SH-SY5Y (cell line): ENCODE results near the gene VLDLR.

Experiments
- GATA2 ChIP-seq: IDR thresholded peaks from 2 replicates; pipeline ENCODE4 v1.6.1; 2011; ENCODE audit warnings: mild to moderate bottlenecking, low read depth, low read length
- GATA3 ChIP-seq: IDR thresholded peaks from 2 replicates; pipeline ENCODE4 v1.6.1; 2011; ENCODE audit warnings: low read depth, mild to moderate bottlenecking, low read length, moderate library complexity

Gene VLDLR

DNA sequence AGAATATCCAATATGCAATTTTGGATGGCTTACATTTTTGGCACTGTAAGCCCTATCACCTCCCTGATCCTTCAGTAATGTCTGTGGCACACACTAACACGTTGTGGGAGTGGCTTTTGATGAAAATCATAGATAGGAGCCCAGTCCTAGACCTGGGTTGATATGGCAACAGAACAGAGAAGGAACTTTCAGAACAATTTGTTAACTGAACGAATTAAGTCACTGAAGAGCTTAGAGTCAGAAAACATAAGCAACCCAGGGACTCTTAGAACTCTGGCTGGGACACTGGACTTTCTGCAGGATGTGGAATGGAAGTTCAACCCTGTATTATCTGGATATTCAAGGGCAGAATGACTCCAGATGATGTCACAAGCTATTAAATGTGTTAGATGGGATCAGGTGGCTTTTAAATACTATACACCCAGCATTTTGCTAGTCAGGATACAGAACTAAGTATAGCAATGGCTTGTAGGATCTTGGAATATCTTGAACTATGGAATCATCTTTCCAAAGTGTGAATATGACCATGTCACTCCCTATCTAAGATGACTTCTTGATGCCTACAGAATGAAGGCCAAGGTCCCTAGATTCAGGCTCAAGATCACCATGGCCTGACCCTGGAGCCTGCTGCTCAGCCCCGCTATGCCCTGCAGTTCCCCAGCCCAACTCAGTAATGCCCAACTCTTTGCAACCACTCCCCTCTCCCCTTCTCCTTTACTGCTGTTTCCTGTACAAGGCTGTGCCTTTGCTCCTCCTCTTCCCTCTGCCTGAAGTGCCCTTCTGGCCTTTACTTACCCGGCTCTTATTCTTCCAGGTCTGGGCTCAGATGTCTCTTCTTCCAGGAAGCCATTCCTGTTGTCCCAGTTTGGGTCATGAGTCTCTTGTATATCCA, 42.8 kb downstream of the VLDLR start:
- TF ChIP-seq GATA2 (no peak), GATA3 (no peak)

DNA sequence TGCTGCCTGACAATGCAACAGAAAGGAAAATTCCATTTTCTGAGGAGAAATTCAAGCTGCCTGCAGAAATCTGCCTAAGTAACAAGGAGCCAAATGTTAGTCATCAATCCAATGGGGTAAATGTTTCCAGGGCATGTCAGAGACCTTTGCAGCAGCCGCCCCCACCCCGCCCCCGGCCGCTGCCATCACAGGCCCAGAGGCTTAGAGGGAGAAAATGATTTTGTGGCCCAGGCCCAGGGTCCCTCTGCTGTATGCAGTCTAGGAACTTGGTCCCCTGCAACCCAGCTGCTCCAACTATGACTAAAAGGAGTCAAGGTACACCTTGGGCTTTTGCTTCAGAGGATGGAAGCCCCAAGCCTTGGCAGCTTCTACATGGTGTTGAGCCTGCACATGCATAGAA, 45.0 kb downstream of the VLDLR start:
- TF ChIP-seq GATA2 = no peak
- no peak for TF ChIP-seq GATA3

DNA sequence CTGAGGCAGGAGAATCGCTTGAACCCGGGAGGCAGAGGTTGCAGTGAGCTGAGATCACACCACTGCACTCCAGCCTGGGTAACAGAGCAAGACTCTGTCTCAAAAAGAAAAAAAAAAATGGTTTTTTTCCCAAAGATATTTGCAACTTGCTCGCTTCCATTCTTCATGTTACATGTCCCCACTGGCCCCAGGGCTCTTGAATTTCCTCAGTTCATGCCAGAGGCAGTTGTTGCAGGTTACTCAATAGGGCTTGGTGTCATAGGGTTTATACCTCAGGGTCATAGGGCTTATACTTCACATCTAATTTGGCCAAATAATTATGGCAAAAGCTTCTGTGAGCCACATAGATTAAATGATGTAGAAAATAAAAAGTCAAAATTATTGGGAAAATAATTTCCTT, 51.6 kb downstream of the VLDLR start:
- TF ChIP-seq GATA2 = no peak
- TF ChIP-seq GATA3 = no peak

DNA sequence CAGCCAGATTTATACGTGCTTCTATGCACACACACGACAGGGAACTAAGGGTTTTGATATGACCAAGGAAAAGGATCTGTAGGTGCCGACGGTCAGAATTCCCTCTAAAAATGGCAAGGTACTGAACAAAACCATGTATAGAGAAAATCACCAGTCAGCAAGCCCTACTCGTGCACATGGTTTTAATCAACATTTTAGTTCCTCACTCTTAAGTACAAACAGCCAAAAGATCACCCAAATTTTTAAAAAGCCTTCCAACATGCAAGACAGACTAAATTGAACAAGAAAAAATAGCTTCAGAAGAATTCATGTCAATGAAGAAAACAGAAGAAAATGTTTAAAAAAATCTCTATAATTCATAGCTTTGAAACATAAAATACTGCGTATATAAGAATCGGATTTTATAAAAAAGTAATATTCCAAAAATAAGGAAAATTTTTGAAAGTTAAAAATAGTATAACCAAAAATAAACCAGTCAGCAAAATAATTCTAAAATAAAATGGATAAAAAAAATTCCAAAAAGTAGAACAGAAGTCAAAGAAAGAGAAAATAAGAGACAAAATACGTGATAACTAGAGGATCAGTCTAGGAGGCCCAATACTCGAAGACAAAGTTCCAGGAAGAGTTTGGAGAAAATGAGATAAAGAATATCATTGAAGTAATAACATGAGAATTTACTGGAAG, 52.7 kb downstream of the VLDLR start:
- no peak for TF ChIP-seq GATA3
- TF ChIP-seq GATA2 = no peak

DNA sequence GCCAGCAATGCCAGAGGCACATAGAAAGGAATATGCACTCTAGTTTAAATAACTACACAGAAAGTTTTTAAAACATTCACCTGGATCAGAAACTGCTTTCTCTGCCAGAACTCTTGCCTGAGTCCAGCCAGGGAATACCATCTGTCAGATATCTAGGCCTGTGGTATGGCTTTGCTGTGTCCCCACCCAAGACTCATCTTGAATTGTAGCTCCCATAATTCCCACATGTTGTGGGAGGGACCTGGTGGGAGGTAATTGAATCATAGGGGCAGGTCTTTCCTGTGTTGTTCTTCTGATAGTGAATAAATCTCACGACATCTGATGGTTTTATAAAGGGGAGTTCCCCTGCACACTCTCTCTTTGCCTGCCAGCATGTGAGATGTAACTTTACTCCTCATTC, 54.2 kb downstream of the VLDLR start:
- TF ChIP-seq GATA2 = no peak
- no peak for TF ChIP-seq GATA3

DNA sequence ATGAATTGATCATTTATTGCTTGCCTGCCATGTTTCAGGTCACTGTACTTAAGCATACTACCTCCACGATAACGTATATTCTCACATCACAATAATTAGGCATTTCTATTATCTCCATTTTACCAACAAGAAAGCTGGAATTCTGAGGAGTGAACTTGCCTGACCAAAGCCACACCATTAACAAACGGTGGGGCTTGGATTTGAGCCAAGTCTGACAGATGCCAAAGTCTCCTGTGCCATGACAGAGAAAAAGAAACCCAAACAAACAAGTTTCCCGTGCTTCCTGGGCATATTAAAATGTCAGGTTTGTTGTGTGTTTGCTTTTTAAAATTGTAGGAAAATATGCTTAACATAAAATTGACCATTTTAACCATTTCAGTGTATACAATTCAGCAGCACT, 54.9 kb downstream of the VLDLR start:
- TF ChIP-seq GATA2 (no peak), GATA3 (no peak)

DNA sequence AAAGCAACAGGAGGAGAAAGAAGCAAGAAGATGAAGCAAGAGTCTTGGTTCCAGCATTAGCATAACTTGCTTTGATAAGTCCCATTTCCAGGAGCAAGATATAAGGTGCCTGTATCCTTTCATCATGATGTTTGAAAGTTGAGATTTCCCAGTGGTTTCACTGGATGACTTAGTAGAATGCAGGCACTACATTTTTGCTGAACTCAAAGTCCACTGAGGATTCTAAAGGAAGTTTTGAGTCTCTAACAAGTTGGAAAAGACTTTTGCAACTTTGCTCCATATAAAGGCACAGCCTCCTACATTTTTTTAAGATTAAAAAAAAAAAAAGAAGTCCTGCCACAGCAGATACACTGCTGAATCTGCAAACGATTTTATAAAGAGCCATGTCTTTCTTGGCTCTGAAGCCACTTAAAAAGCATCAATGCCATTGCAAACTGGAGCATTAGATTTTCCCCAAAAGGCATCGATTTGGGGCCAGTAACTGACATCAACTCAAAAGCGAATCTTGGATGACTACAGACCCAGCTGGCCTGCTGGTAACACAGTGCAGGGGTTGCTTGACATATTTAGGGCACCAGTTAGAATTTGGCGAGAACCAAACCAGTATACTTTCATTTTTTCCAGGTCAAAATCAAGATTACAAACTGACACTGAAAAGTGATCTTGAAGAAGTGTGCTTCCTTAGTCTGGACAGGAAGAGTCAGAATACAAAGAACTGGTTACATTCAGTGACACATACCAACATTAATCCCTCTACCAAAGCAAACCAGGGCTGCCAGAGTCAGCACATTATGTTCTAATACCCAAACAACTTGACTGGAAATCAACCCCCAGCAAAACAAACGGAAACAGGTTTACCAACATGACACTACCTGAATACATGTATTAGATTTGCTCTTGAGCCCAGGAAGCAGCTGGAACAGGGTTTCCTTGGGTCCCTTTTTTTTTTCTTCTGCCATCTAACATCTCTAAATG, 56.6 kb downstream of the VLDLR start:
- TF ChIP-seq GATA3 (no peak), GATA2 (no peak)

DNA sequence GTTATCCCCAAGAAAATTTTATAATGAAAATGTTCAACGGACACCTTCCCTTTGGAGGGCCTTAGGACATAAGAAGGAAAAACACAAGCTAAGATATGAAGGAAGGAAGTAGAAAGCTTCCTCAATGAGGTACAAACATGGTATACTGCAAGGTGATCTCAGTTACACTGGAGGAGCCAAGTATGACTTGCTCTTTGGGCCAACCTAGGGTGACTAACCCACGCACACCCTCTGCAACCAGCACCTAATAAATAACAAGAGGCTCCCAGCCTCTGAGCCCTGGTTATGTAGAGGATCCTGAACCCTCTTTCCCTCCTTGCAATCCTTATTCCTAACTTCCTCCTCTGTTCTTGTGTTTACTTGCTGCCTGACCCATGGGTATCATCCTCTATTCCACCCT, 57.4 kb downstream of the VLDLR start:
- TF ChIP-seq GATA2 (no peak), GATA3 (no peak)

DNA sequence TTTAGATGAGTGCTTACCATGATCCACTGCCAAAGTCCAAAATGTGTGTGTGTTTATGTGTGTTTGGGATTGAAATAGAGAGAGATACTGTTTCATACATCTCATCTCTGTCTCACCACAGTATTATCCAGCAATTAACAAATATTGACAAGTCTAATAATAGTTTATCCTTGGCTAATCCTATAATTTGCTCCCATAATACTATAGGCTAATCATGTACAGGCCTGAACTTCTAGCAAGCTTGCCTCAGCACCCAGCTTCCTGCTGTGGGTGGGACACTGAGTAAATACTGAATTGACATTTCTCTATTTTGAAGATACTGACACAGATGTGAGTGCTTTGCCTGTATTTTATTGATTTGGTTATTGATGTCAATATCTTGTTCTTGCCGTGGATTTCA, 60.4 kb downstream of the VLDLR start:
- TF ChIP-seq GATA2 (no peak), GATA3 (no peak)

DNA sequence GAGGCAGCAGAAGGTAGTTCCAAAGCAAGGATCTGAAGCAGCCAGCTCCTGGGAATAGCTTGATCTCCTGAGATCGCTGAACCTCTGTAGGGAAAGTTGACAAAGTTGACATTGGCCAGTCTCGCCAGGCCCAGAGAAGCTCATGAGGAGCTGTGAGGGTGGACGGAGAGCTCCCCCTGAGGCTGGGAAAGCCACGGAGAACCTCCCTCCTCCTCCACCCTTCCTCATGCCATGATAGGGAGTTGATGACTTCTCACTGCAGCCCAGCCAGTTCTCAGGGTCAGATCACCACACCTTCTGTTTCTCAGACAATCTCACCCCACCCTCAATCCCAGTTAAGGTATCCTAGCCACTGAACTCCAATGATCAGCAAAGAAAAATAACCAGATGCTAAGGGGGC, 65.3 kb downstream of the VLDLR start:
- no peak for TF ChIP-seq GATA2
- TF ChIP-seq GATA3 = no peak

DNA sequence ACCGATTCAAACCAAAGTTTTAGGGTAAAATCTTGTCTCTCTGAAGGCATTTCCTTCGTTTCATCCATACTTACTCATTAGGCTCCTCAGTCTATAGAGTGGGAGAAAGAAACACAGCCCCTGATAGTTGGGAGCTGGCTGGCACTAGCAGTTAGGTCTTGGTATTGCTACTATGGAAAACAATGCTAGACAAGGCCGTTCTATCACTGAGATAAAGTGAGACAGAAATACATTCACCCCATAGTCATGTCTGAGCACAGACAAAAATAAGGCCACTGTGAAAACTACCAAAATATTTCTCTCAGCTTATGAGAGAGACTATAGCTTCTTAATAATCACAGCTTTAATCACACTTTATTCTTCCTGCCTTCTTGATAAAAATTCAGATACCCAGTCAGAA, 67.0 kb downstream of the VLDLR start:
- TF ChIP-seq GATA2 (no peak), GATA3 (no peak)

DNA sequence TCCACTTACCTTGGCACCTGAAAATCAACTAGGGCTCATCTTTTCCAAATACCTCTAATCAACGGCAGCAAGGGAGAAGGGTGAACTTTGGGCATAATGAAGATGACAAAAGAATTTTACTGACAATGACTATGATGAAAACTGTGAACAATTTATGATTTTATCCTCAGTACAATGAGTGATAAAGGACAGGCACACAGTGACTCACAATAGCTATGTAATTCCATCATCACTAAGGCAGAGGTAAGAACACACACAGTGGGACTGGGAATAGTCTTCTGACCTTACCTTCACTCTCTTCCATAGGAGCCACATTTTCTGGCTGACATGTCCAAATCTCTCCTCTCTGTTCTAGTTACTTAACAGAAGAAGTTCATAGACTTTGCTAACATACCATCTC, 69.6 kb downstream of the VLDLR start:
- no peak for TF ChIP-seq GATA3
- TF ChIP-seq GATA2 = no peak

DNA sequence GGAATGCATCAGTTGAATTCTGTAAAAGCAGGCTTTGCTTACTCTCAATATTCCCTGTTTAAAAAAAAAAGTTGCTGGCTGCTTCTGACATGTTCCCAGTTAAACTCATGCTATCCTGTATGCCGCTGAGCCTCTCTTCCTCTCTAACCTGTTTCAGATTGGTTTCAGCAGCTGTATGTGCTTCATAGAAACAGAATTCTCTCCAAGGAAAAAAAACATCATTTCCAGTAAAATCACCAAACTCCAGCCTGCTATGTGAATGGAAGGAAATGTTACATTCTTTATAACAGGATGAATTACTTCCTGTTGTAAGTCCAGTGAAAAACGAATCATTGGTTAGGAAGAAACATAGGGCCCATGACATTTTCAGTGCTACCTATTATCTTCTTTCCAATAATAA, 70.0 kb downstream of the VLDLR start:
- TF ChIP-seq GATA3 = no peak
- TF ChIP-seq GATA2 = no peak

DNA sequence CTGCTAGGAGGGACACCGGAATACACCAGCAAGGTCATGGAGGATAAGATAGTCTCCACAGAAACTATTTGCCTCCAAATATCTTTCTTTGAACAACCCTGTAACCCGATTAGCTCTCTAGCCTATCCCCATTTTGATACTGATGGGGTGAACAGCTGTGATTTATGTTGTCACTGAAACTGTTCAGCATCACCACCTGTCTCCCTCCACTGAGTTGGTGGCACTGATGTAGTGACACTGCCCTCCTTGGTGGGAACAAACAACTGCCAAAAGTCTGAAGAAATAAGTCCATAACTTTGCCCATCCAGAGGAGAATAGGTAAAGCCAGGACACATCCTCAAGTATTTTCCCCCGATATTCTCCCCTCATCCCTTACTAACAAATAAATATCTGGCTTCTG, 71.5 kb downstream of the VLDLR start:
- TF ChIP-seq GATA3 = no peak
- TF ChIP-seq GATA2 = no peak

DNA sequence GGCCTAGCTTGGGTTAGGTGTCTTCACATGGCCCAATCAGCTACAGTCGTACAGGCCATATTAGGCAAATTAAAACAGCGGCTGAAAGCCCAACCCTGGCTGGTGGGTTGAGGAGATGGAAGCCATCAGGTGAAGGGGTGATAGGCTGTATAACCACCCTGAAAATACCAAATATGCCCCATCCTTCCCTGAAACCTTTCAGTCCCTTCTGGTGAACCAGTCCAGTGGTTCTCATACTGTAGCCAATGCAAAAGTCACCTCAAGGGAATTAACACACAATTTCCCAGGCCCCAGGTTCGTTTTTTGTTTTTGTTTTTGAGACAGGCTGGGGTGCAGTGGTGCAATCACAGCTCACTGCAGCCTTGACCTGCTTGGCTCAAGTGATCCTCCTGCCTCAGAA, 75.9 kb downstream of the VLDLR start:
- no peak for TF ChIP-seq GATA2
- TF ChIP-seq GATA3 = no peak
